Measurements from ENCODE around the gene C5orf63.

C5orf63 gene

GRCh38 chr5:127077366-127077765 lies 4.1 kb upstream of the C5orf63 start:
- in situ Hi-C loops (cut with HindIII; ENCODE audit: low sequenced_read_pairs), result no loop called here
- no peak overlapping the region for H3K4me3 ChIP-seq (ENCODE audit: low read depth, low read length)
- DNase-seq (ENCODE audit: low read depth, low spot score), result no peak
- TF ChIP-seq CTCF (IDR thresholded peaks at IDR 0.05; ENCODE audit: low read depth, low read length), result no peak

- in situ Hi-C loops (cut with HindIII; ENCODE audit: low sequenced_read_pairs), result no loop called here
- peak; percentile 76 for DNase-seq (ENCODE audit: low read depth, low spot score)
- no peak overlapping the region for H3K4me3 ChIP-seq (ENCODE audit: low read depth, low read length)
- no peak for TF ChIP-seq CTCF (IDR thresholded peaks at IDR 0.05; ENCODE audit: low read depth, low read length)
Measured at GRCh38 chr5:127076315-127077129, 3.2 kb upstream of the C5orf63 start.

DNA sequence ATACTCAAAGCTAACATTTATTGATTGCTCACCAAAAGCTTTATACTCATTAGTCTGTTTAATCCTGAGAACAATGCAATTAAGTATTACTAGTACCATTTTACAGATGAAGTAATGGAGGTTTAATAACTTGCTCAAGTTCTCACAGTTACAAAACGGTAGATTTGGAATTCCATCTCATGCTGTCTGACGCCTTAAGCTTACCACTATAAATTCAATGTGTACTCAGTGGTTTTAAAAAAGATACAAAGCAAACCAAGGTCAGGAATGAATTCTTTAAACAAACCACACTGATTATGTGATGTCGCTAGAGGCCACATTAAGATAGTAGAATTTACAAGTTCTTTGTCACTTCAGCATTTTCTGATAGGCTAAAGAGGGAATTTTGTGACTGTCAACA lies 1.2 kb upstream of the C5orf63 start:
- no peak for TF ChIP-seq CTCF (IDR thresholded peaks at IDR 0.05; ENCODE audit: low read depth, low read length)
- in situ Hi-C loops (cut with HindIII; ENCODE audit: low sequenced_read_pairs), result no loop called here
- H3K4me3 ChIP-seq (ENCODE audit: low read depth, low read length), result no peak overlapping the region
- no peak for DNase-seq (ENCODE audit: low read depth, low spot score)

GRCh38 chr5:127070243-127070642 lies 3.1 kb downstream of the C5orf63 start:
- no peak overlapping the region for H3K4me3 ChIP-seq (ENCODE audit: low read depth, low read length)
- in situ Hi-C loops (cut with HindIII; ENCODE audit: low sequenced_read_pairs), result no loop called here
- TF ChIP-seq CTCF (IDR thresholded peaks at IDR 0.05; ENCODE audit: low read depth, low read length), result no peak
- no peak for DNase-seq (ENCODE audit: low read depth, low spot score)

GRCh38 chr5:127068493-127069214 lies 4.6 kb downstream of the C5orf63 start:
- no peak overlapping the region for H3K4me3 ChIP-seq (ENCODE audit: low read depth, low read length)
- in situ Hi-C loops (cut with HindIII; ENCODE audit: low sequenced_read_pairs), result no loop called here
- DNase-seq (ENCODE audit: low read depth, low spot score), result peak; percentile 73
- no peak for TF ChIP-seq CTCF (IDR thresholded peaks at IDR 0.05; ENCODE audit: low read depth, low read length)

GRCh38 chr5:127066721-127067120 lies 6.6 kb downstream of the C5orf63 start:
- in situ Hi-C loops (cut with HindIII; ENCODE audit: low sequenced_read_pairs), result no loop called here
- no peak overlapping the region for H3K4me3 ChIP-seq (ENCODE audit: low read depth, low read length)
- TF ChIP-seq CTCF (IDR thresholded peaks at IDR 0.05; ENCODE audit: low read depth, low read length), result no peak
- no peak for DNase-seq (ENCODE audit: low read depth, low spot score)
